H9 (cell line): ENCODE results near the gene CHPF. TPM values are rescaled to one million over a fixed set of nuclear protein-coding genes. Genes with fewer than 3 reads are reported as not detected.

Experiments
- DNase-seq: peaks from one replicate; pipeline ENCODE4 v3.0.0-alpha.2; 2017
- H2AFZ ChIP-seq: one replicate; pipeline ENCODE4 v1.6.1; 2013; ENCODE audit warnings: mild to moderate bottlenecking, low read length, control low read depth, moderate library complexity
- H2AK5ac ChIP-seq: 2 replicates; pipeline ENCODE4 v1.6.1; 2013; ENCODE audit warnings: low read length, control low read depth, mixed read lengths; ENCODE audit not compliant: insufficient read length
- H2BK120ac ChIP-seq: one replicate; pipeline ENCODE4 v1.6.1; 2013; ENCODE audit warnings: low read depth, mild to moderate bottlenecking, low read length, control low read depth, inconsistent platforms; ENCODE audit not compliant: poor library complexity, severe bottlenecking
- H2BK12ac ChIP-seq: 2 replicates; pipeline ENCODE4 v1.6.1; 2013; ENCODE audit warnings: low read length, control low read depth, mixed read lengths, low read depth; ENCODE audit not compliant: insufficient read length
- H2BK15ac ChIP-seq: 2 replicates; pipeline ENCODE4 v1.6.1; 2013; ENCODE audit warnings: low read depth, low read length, control low read depth
- H2BK20ac ChIP-seq: one replicate; pipeline ENCODE4 v1.6.1; 2013; ENCODE audit warnings: low read depth, mild to moderate bottlenecking, low read length, control low read depth, inconsistent platforms; ENCODE audit not compliant: poor library complexity, severe bottlenecking
- H2BK5ac ChIP-seq: 2 replicates; pipeline ENCODE4 v1.6.1; 2013; ENCODE audit warnings: low read length, control low read depth, mixed read lengths; ENCODE audit not compliant: insufficient read length
- H3K14ac ChIP-seq: 2 replicates; pipeline ENCODE4 v1.6.1; 2013; ENCODE audit warnings: low read length, control low read depth; ENCODE audit not compliant: insufficient read depth
- H3K18ac ChIP-seq: 2 replicates; pipeline ENCODE4 v1.6.1; 2013; ENCODE audit warnings: low read depth, mild to moderate bottlenecking, mixed read lengths, low read length, control low read depth; ENCODE audit not compliant: insufficient read length
- H3K23ac ChIP-seq: 2 replicates; pipeline ENCODE4 v1.6.1; 2013; ENCODE audit warnings: low read length, control low read depth, mixed read lengths, low read depth; ENCODE audit not compliant: insufficient read length
- H3K23me2 ChIP-seq: 2 replicates; pipeline ENCODE4 v1.6.1; 2013; ENCODE audit warnings: low read depth, mild to moderate bottlenecking, mixed read lengths, low read length, control low read depth; ENCODE audit not compliant: insufficient read length, poor library complexity, severe bottlenecking
- H3K27ac ChIP-seq: 2 replicates; pipeline ENCODE4 v1.5.1; 2013; ENCODE audit warnings: low read length, control low read depth, mixed read lengths, low read depth; ENCODE audit not compliant: insufficient read length
- H3K27me3 ChIP-seq: 2 replicates; pipeline ENCODE4 v1.6.1; 2013; ENCODE audit warnings: low read length, control low read depth, inconsistent platforms; ENCODE audit not compliant: insufficient read depth
- H3K4ac ChIP-seq: 2 replicates; pipeline ENCODE4 v1.6.1; 2013; ENCODE audit warnings: low read depth, mild to moderate bottlenecking, control low read depth, inconsistent platforms, low read length, moderate library complexity
- H3K4me1 ChIP-seq: 2 replicates; pipeline ENCODE4 v1.6.1; 2013; ENCODE audit warnings: low read length, control low read depth, inconsistent platforms; ENCODE audit not compliant: insufficient read depth
- H3K4me2 ChIP-seq: 2 replicates; pipeline ENCODE4 v1.6.1; 2013; ENCODE audit warnings: low read length, control low read depth, mixed read lengths; ENCODE audit not compliant: insufficient read length, insufficient read depth
- H3K56ac ChIP-seq: 2 replicates; pipeline ENCODE4 v1.6.1; 2013; ENCODE audit warnings: low read depth, mild to moderate bottlenecking, mixed read lengths, low read length, control low read depth; ENCODE audit not compliant: insufficient read length
- H3K79me1 ChIP-seq: 2 replicates; pipeline ENCODE4 v1.6.1; 2013; ENCODE audit warnings: low read depth, mild to moderate bottlenecking, moderate library complexity, low read length, control low read depth, inconsistent platforms; ENCODE audit not compliant: insufficient read depth, poor library complexity, severe bottlenecking
- H3K79me2 ChIP-seq: 2 replicates; pipeline ENCODE4 v1.6.1; 2013; ENCODE audit warnings: low read length, control low read depth, inconsistent platforms; ENCODE audit not compliant: insufficient read depth
- H3K9ac ChIP-seq: 2 replicates; pipeline ENCODE4 v1.6.1; 2013; ENCODE audit warnings: low read length, control low read depth, mixed read lengths; ENCODE audit not compliant: insufficient read length; ENCODE audit errors: extremely low read depth
- H3K9me3 ChIP-seq: one replicate; pipeline ENCODE4 v1.6.1; 2013; ENCODE audit warnings: low read depth, low read length, inconsistent platforms; ENCODE audit not compliant: control insufficient read depth
- H3T11ph ChIP-seq: one replicate; pipeline ENCODE4 v1.6.1; 2013; ENCODE audit warnings: mild to moderate bottlenecking, low read length, control low read depth, inconsistent platforms
- H4K20me1 ChIP-seq: one replicate; pipeline ENCODE4 v1.6.1; 2013; ENCODE audit not compliant: control insufficient read depth, insufficient read length, insufficient read depth
- H4K5ac ChIP-seq: 2 replicates; pipeline ENCODE4 v1.6.1; 2013; ENCODE audit warnings: low read depth, mild to moderate bottlenecking, mixed read lengths, low read length, control low read depth; ENCODE audit not compliant: insufficient read length
- H4K8ac ChIP-seq: replicated peaks from 2 replicates; pipeline ENCODE4 v1.6.1; 2013; ENCODE audit warnings: low read length, control low read depth, mixed read lengths, low read depth; ENCODE audit not compliant: insufficient read length
- H4K91ac ChIP-seq: 2 replicates; pipeline ENCODE4 v1.6.1; 2013; ENCODE audit warnings: low read depth, mild to moderate bottlenecking, moderate library complexity, mixed read lengths, low read length, control low read depth; ENCODE audit not compliant: insufficient read length
- H3K27ac Mint-ChIP-seq, 3 experiments: 2 replicates in 2 of 3; 3 replicates in 1 of 3; pipeline ENCODE4 v1.8.0; 2020 to 2021; ENCODE audit warnings: mixed read lengths in 3 of 3, mild to moderate bottlenecking in 1 of 3, moderate library complexity in 1 of 3
- H3K27me3 Mint-ChIP-seq: 2 replicates; pipeline ENCODE4 v1.8.0; 2021; ENCODE audit warnings: low read depth, mild to moderate bottlenecking, moderate library complexity, mixed read lengths
- H3K36me3 Mint-ChIP-seq, 3 experiments: 2 replicates in 2 of 3; 3 replicates in 1 of 3; pipeline ENCODE4 v1.8.0; 2020 to 2021; ENCODE audit warnings: low read depth in 3 of 3, mixed read lengths in 3 of 3; ENCODE audit not compliant: insufficient read depth in 1 of 3
- H3K4me1 Mint-ChIP-seq, 2 experiments: 2 replicates each; pipeline ENCODE4 v1.8.0; 2020; ENCODE audit warnings: mixed read lengths in 2 of 2
- H3K4me3 Mint-ChIP-seq, 2 experiments: 2 replicates in 1 of 2; 3 replicates in 1 of 2; pipeline ENCODE4 v1.8.0; 2020 to 2021; ENCODE audit warnings: mild to moderate bottlenecking in 2 of 2, mixed read lengths in 2 of 2, moderate library complexity in 1 of 2
- H3K9me3 Mint-ChIP-seq, 2 experiments: 2 replicates in 1 of 2; 3 replicates in 1 of 2; pipeline ENCODE4 v1.8.0; 2020; ENCODE audit warnings: mild to moderate bottlenecking in 2 of 2, mixed read lengths in 2 of 2, moderate library complexity in 1 of 2
- WGBS: extraction: QIAGEN DNeasy Blood & Tissue Kit; methylation state at CpG from one replicate; pipeline ENCODE4 v1.1.7; 2013; ENCODE audit warnings: missing lambda C conversion rate, low lambda C conversion rate, mixed read lengths; ENCODE audit not compliant: insufficient read length; ENCODE audit errors: extremely low coverage; 5-methylcytosine and 5-hydroxymethylcytosine counted together
- total RNA-seq: library from RNA; stranded (reverse); gene quantifications from 2 replicates; pipeline ENCODE4 v1.2.1, GENCODE V29; 2021
- TF ChIP-seq, protein P1 (sequence below): fragments of 200-600 bp; sonication (generic); conservative IDR thresholded peaks from 3 replicates; pipeline ENCODE4 v1.8.0; 2021; ENCODE audit warnings: antibody characterized with exemption, mild to moderate bottlenecking

Gene CHPF
- total RNA-seq, 1 experiment from 2014 or later: 46.5 TPM

DNA sequence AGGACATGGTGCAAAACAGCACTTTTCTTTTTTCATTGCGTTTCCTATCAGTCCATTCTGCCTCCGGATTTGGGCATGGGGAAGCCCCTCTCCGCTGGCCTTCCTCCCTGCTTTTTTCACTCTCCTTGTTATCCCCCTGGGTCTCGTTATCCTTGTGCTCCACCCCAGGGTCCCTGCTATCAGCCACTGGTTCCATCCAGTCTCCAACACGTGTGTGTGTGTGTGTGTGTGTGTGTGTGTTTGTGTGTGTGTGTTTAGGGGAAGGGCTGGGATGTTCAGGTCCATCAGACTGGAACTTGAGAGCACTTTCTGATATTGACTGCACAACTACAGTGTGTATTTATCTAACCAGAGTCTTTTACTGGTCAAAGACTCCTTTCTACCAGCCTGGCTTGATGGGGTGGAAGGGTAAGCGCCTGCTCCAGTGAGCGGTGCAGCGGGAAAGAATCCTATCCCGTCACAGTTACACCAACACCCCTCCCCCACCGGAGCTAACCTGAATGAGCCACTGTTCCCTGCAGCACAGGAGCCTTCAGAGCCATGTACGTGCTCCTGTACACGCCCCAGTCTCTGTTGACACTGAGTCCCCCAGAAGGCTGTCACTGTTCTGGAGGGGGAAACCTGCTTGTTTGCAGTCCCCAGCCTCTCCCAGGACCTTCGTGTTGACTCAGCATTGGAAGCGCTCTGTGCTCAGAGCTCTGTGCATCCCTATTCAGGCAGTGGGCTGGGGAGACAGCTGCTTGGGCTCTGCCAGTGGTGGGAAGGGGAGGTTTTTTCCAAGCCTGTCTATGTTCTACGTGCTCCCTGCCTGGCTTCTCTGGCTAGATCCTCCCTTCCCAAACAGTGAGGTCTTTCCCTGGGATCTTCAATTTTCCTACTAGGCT is 33.1 kb upstream of the CHPF start:
- H3K27me3 ChIP-seq: no peaks in the 10 kb centered on the region; the same call in 1 of the 2 replicates
- peaks cover 5% of the 10 kb centered on the region; the same call in 1 of the 2 replicates for H3K4me1 ChIP-seq
- H3K14ac ChIP-seq: peak overlapping the region; percentile 37; the same call in 1 of the 2 replicates
- H3K36me3 Mint-ChIP-seq: no peaks in the 10 kb centered on the region
- TF ChIP-seq, protein P1, sequence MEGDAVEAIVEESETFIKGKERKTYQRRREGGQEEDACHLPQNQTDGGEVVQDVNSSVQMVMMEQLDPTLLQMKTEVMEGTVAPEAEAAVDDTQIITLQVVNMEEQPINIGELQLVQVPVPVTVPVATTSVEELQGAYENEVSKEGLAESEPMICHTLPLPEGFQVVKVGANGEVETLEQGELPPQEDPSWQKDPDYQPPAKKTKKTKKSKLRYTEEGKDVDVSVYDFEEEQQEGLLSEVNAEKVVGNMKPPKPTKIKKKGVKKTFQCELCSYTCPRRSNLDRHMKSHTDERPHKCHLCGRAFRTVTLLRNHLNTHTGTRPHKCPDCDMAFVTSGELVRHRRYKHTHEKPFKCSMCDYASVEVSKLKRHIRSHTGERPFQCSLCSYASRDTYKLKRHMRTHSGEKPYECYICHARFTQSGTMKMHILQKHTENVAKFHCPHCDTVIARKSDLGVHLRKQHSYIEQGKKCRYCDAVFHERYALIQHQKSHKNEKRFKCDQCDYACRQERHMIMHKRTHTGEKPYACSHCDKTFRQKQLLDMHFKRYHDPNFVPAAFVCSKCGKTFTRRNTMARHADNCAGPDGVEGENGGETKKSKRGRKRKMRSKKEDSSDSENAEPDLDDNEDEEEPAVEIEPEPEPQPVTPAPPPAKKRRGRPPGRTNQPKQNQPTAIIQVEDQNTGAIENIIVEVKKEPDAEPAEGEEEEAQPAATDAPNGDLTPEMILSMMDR: no peak
- H3K23me2 ChIP-seq: no peaks in the 10 kb centered on the region
- H3K56ac ChIP-seq: no peak overlapping the region
- peak overlapping the region; percentile 44 for H3K4me2 ChIP-seq
- H2BK120ac ChIP-seq: no peak overlapping the region
- no peaks in the 10 kb centered on the region for H4K20me1 ChIP-seq
- H3K9me3 Mint-ChIP-seq: no peaks in the 10 kb centered on the region; a peak in 1 of 5 replicates
- no peak overlapping the region for H3T11ph ChIP-seq
- H3K27me3 Mint-ChIP-seq: peaks cover 18% of the 10 kb centered on the region
- H4K91ac ChIP-seq: no peak overlapping the region
- H4K5ac ChIP-seq: no peak overlapping the region
- no peaks in the 10 kb centered on the region for H3K9me3 ChIP-seq
- no peak overlapping the region for H2BK15ac ChIP-seq
- H3K23ac ChIP-seq: no peak overlapping the region
- no peak overlapping the region for H3K9ac ChIP-seq
- H3K4ac ChIP-seq: no peak overlapping the region
- no peak overlapping the region for H2AFZ ChIP-seq
- no peak overlapping the region for H2BK20ac ChIP-seq
- no CpG with 5 or more reads among the region's 15 CpGs for WGBS
- peak; percentile 70 for DNase-seq
- no peak overlapping the region for H2AK5ac ChIP-seq
- no peaks in the 10 kb centered on the region for H3K79me2 ChIP-seq
- H3K4me3 Mint-ChIP-seq: peak overlapping the region; percentile 14 to 37; a peak in 4 of 5 replicates
- H2BK12ac ChIP-seq: no peak overlapping the region
- H3K27ac Mint-ChIP-seq: peak overlapping the region in 2 of 3 experiments; percentile 21 to 72; a peak in 3 of 7 replicates
- peaks cover 45 to 57% of the 10 kb centered on the region in 2 experiments for H3K4me1 Mint-ChIP-seq
- H3K27ac ChIP-seq: no peak overlapping the region
- no peak overlapping the region for H4K8ac ChIP-seq
- H3K79me1 ChIP-seq: no peaks in the 10 kb centered on the region
- H3K18ac ChIP-seq: no peak overlapping the region
- H2BK5ac ChIP-seq: no peak overlapping the region
